GM19455 (cell line): ENCODE results near the gene RAB11FIP3.
"Not testable (repeated sequence)": the region's sequence is repeated elsewhere in the genome, so short reads cannot be mapped to it uniquely, and the experiment has no call there.

Experiments
- ATAC-seq: cut with Tn5 transposase; IDR thresholded peaks from one replicate; pipeline ENCODE4 v1.9.1; 2021; ENCODE audit not compliant: unreplicated experiment

Gene RAB11FIP3

GRCh38 chr16:425082-425718 is at the start of gene RAB11FIP3:
TSS of gene RAB11FIP3 (plus strand) at chr16:425649. CDS start at chr16:426007, 358 bp downstream.
- ATAC-seq, result peak; percentile 89

GRCh38 chr16:375927-376816 is 49.3 kb upstream of the RAB11FIP3 start:
- ATAC-seq, result no peak

GRCh38 chr16:376817-377418 is 48.5 kb upstream of the RAB11FIP3 start:
- no peak for ATAC-seq

GRCh38 chr16:377419-377951 is 48.0 kb upstream of the RAB11FIP3 start:
- ATAC-seq, result no peak

- not testable (repeated sequence) for ATAC-seq
These were observed 47.2 kb upstream of the RAB11FIP3 start for GRCh38 chr16:378113-378820.

- no peak for ATAC-seq
These were observed 46.6 kb upstream of the RAB11FIP3 start for GRCh38 chr16:378821-379182.

- ATAC-seq, result no peak
These were observed 46.1 kb upstream of the RAB11FIP3 start for GRCh38 chr16:379183-379960.

GRCh38 chr16:379961-380761 is 45.3 kb upstream of the RAB11FIP3 start:
- ATAC-seq, result no peak

- ATAC-seq, result no peak
These were observed 44.8 kb upstream of the RAB11FIP3 start for GRCh38 chr16:380762-381011.

GRCh38 chr16:381012-381788 is 44.2 kb upstream of the RAB11FIP3 start:
- peak; percentile 37 for ATAC-seq

GRCh38 chr16:381789-382717 is 43.4 kb upstream of the RAB11FIP3 start, which contains the start of gene PGAP6:
TSS of gene PGAP6 (minus strand) at chr16:381978. CDS start at chr16:381821, 157 bp downstream.
- peak; percentile 53 for ATAC-seq

- ATAC-seq, result no peak
These were observed 42.0 kb upstream of the RAB11FIP3 start for GRCh38 chr16:383326-384051.

GRCh38 chr16:386641-387156 is 38.8 kb upstream of the RAB11FIP3 start:
- no peak for ATAC-seq

GRCh38 chr16:387761-388666 is 37.4 kb upstream of the RAB11FIP3 start:
- not testable (repeated sequence) for ATAC-seq

GRCh38 chr16:389352-389751 is 36.1 kb upstream of the RAB11FIP3 start:
- ATAC-seq, result no peak

GRCh38 chr16:391885-392335 is 33.5 kb upstream of the RAB11FIP3 start:
- no peak for ATAC-seq
